ENCODE data around the gene RPS2.

- TF ChIP-seq POLR2AphosphoS5 (IDR thresholded peaks at IDR 0.05; ENCODE audit: low read depth, low read length) (no peak), POLR2A (IDR thresholded peaks at IDR 0.05; ENCODE audit: low read depth, low read length) (no peak)
Observed at GRCh38 chr16:1974157-1975070, 9.8 kb upstream of the RPS2 start.

Data from GM12892 (cell line).